Measurements from ENCODE around the gene FAM180B. TPM values are rescaled to one million over a fixed set of nuclear protein-coding genes. Genes with fewer than 3 reads are reported as not detected.

FAM180B gene
- total RNA-seq, 2 donors from 2014 or later: 0.20 TPM; not detected in 1

GRCh38 chr11:47550288-47551047 is 36.0 kb upstream of the FAM180B start:
- no peaks in the 10 kb centered on the region for H3K27me3 Mint-ChIP-seq (ENCODE audit: insufficient read depth)
- no peak for DNase-seq
- Histone ChIP-seq H3K27ac (ENCODE audit: low read depth, low read length) (no peak overlapping the region), H3K9me3 (ENCODE audit: control insufficient read depth, low read length) (no peaks in the 10 kb centered on the region), H3K36me3 (ENCODE audit: control insufficient read depth, insufficient read depth, low read length) (peaks cover 44% of the 10 kb centered on the region), H3K4me1 (ENCODE audit: control insufficient read depth, insufficient read depth, low read length) (no peaks in the 10 kb centered on the region), H3K27me3 (ENCODE audit: control insufficient read depth, insufficient read depth, low read length, poor library complexity, severe bottlenecking) (no peaks in the 10 kb centered on the region), H3K4me3 (ENCODE audit: low read length) (peak overlapping the region; percentile 88), H3K9ac (ENCODE audit: extremely low read depth, low read length, poor library complexity, severe bottlenecking) (no peak overlapping the region)
- 85 to 90% methylated on average over 4 to 9 of the region's 10 CpGs for WGBS, 2 experiments (ENCODE audit: insufficient coverage in 1 of 2, insufficient read length in 1 of 2)
- no peak overlapping the region for H3K27ac Mint-ChIP-seq
- no peak for TF ChIP-seq CTCF (conservative IDR thresholded peaks at IDR 0.05)
- peaks cover 11% of the 10 kb centered on the region for H3K4me1 Mint-ChIP-seq
- peak overlapping the region; percentile 97 for H3K4me3 Mint-ChIP-seq
- peaks cover 17% of the 10 kb centered on the region for H3K36me3 Mint-ChIP-seq (ENCODE audit: low read depth)
- H3K9me3 Mint-ChIP-seq: no peaks in the 10 kb centered on the region

GRCh38 chr11:47551086-47551485 is 35.4 kb upstream of the FAM180B start:
- DNase-seq: no peak
- Mint-ChIP-seq H3K4me1 (peaks cover 11% of the 10 kb centered on the region), H3K9me3 (no peaks in the 10 kb centered on the region), H3K36me3 (ENCODE audit: low read depth) (peaks cover 17% of the 10 kb centered on the region), H3K4me3 (peak overlapping the region; percentile 97), H3K27me3 (ENCODE audit: insufficient read depth) (no peaks in the 10 kb centered on the region), H3K27ac (peak overlapping the region; percentile 98)
- H3K4me3 ChIP-seq (ENCODE audit: low read length): peak overlapping the region; percentile 88
- no peaks in the 10 kb centered on the region for H3K9me3 ChIP-seq (ENCODE audit: control insufficient read depth, low read length)
- peak overlapping the region; percentile 94 for H3K9ac ChIP-seq (ENCODE audit: extremely low read depth, low read length, poor library complexity, severe bottlenecking)
- no peak overlapping the region for H3K27ac ChIP-seq (ENCODE audit: low read depth, low read length)
- H3K36me3 ChIP-seq (ENCODE audit: control insufficient read depth, insufficient read depth, low read length): peaks cover 44% of the 10 kb centered on the region
- peak; percentile 76 for TF ChIP-seq CTCF (conservative IDR thresholded peaks at IDR 0.05)
- H3K4me1 ChIP-seq (ENCODE audit: control insufficient read depth, insufficient read depth, low read length): no peaks in the 10 kb centered on the region
- H3K27me3 ChIP-seq (ENCODE audit: control insufficient read depth, insufficient read depth, low read length, poor library complexity, severe bottlenecking): no peaks in the 10 kb centered on the region

- Histone ChIP-seq H3K9me3 (ENCODE audit: control insufficient read depth, low read length) (no peaks in the 10 kb centered on the region), H3K9ac (ENCODE audit: extremely low read depth, low read length, poor library complexity, severe bottlenecking) (peak overlapping the region; percentile 94), H3K4me3 (ENCODE audit: low read length) (peak overlapping the region; percentile 88), H3K27ac (ENCODE audit: low read depth, low read length) (peak overlapping the region; percentile 65), H3K27me3 (ENCODE audit: control insufficient read depth, insufficient read depth, low read length, poor library complexity, severe bottlenecking) (no peaks in the 10 kb centered on the region), H3K36me3 (ENCODE audit: control insufficient read depth, insufficient read depth, low read length) (peaks cover 35% of the 10 kb centered on the region), H3K4me1 (ENCODE audit: control insufficient read depth, insufficient read depth, low read length) (no peaks in the 10 kb centered on the region)
- Mint-ChIP-seq H3K9me3 (no peaks in the 10 kb centered on the region), H3K4me1 (peaks cover 11% of the 10 kb centered on the region), H3K36me3 (ENCODE audit: low read depth) (peaks cover 11% of the 10 kb centered on the region), H3K27ac (peak overlapping the region; percentile 98), H3K27me3 (ENCODE audit: insufficient read depth) (no peaks in the 10 kb centered on the region), H3K4me3 (peak overlapping the region; percentile 97)
- WGBS, 2 experiments (ENCODE audit: insufficient coverage in 1 of 2, insufficient read length in 1 of 2): 0 to 1% methylated on average over 7 to 22 of the region's 22 CpGs
- TF ChIP-seq CTCF (conservative IDR thresholded peaks at IDR 0.05): no peak
- DNase-seq: peak; percentile 80
Measured at GRCh38 chr11:47552056-47552565, 34.4 kb upstream of the FAM180B start.

Measured in endodermal cell (in vitro differentiated cells).